ENCODE measurements around the gene PTGES2.

The PTGES2 gene

DNA sequence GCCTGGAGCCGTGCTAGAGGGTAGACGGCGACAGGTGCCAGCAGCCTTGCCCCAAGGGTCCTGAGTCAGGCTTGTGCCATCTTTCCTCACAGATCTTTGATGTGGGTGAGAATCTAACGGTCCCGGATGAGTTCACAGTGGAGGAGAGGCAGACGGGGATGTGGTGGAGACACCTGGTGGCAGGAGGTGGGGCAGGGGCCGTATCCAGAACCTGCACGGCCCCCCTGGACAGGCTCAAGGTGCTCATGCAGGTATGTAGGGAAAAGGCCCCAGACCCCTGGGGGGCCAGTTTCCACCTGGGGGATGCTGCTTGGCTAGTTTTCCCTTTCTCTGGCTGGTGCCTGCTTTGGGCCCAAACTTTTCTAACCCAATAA is 24.0 kb downstream of the PTGES2 start:
- no peak for DNase-seq (ENCODE audit: low read depth in 2 of 2)

GRCh38 chr9:128102861-128103588 is 24.5 kb downstream of the PTGES2 start:
- no peak for DNase-seq (ENCODE audit: low read depth in 2 of 2)

- DNase-seq (ENCODE audit: low read depth in 2 of 2): no peak
Measured at GRCh38 chr9:128102196-128102595, 25.3 kb downstream of the PTGES2 start.

DNA sequence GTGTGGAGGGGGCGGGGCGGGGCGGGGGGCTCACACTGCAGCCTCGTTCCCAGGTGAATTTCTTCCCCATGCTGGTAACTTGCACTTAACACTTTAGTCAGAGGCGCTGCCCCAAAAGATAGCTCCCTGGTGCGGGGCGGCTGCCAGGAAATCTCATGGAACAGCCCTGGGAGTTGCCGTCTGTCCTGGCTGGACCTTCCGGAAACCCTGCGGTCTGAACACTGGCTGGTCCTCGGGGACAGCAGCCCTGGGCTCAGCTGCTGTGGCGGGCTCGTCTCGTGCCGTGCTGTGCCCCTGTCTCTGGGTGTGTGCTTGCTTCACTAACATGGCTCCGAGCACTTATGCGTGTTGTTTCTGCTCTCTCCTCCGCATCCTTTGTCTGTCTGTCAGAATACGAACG is 25.8 kb downstream of the PTGES2 start:
- no peak for DNase-seq (ENCODE audit: low read depth in 2 of 2)

DNA sequence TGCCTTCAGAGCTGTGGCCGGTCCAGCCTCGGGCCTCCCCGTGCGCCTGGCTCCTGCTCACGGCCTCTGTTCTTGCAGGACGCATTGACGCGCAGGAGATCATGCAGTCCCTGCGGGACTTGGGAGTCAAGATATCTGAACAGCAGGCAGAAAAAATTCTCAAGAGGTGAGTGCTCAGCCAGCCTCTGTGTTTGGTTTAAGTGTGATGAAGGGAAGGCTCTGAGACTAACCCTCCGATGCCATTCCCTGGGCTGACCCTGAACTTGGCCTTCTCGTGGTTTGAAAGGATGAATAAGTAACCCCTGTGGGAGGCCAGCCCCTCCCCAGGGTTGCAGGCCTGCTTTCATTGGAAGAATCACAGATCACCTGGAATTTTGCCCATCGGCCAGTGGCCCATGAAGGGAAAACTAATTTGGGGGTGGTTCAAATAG is 26.3 kb downstream of the PTGES2 start:
- no peak for DNase-seq (ENCODE audit: low read depth in 2 of 2)

- DNase-seq (ENCODE audit: low read depth in 2 of 2): no peak
Measured at GRCh38 chr9:128100581-128100980, 26.9 kb downstream of the PTGES2 start.

DNA sequence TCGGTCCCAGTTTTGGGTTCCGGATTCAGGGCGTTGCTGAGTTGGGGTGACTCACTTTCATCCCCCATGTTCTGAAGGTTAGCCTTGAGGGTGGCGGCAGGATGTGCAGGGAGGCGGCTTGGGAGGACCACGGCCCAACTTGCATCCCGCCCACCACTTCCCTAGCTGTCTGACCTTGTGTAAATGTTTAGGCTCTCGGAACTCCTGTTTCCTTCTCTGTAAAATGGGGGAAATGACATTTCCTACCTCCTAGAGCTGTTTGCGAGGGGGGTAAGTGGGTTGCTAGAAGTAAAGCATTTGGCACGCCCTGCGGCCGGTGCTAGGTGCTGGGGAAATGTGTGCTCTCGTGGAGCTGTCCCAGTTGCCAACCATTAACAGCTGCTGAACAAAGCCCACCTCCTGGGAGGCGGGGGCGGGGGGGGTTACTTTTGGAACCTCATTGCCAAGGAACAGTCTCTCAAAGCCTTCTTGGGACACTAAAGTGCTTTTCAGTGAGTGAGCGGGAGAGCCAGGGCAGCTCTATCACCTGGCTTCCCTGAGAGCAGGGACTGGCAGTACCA is 27.5 kb downstream of the PTGES2 start:
- no peak for DNase-seq (ENCODE audit: low read depth in 2 of 2)

DNA sequence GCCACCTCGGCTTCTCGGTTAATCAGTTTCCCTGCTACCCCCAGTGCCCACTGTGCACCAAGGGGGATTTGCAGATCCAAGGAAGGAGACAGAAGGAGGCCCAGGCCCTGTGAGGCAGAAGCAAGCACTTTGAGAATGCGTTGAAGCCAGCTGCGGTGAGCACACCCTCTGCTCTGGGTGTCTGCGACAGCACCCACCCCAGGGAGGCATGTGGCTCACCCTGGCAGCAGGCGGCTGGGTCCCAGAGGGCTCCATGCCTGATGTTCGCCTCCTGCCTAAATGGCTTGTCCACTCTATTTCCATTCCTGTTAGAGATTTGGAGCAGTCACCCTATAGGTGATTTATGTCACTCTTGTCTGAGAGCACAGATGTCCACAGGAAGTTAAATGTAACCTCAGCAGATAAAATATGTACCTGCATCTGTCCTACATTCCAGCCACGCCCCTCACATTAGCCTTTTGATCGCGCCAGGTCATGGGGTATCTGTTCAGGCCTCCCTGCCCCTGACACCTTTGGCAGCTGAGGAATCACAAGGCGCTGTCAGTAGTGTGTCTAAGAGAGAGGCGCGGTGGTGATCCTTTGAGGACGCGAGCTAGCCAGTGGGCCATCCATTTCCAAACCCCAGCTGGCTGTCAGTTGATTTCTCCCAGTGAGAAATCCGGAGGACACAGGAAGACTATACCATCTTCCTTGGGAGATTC is 28.1 kb downstream of the PTGES2 start:
- no peak for DNase-seq (ENCODE audit: low read depth in 2 of 2)

GRCh38 chr9:128098297-128099230 is 29.0 kb downstream of the PTGES2 start:
- DNase-seq (ENCODE audit: low read depth in 2 of 2): peak; percentile 33 to 43

- no peak for DNase-seq (ENCODE audit: low read depth in 2 of 2)
Measured at GRCh38 chr9:128097543-128098296, 29.8 kb downstream of the PTGES2 start.

- no peak for DNase-seq (ENCODE audit: low read depth in 2 of 2)
Measured at GRCh38 chr9:128096616-128097536, 30.7 kb downstream of the PTGES2 start.

- DNase-seq (ENCODE audit: low read depth in 2 of 2): no peak
Measured at GRCh38 chr9:128094950-128095544, 32.5 kb downstream of the PTGES2 start.

GRCh38 chr9:128094166-128094949 is 33.2 kb downstream of the PTGES2 start:
- peak; percentile 21 to 60 for DNase-seq (ENCODE audit: low read depth in 2 of 2)

- no peak for DNase-seq (ENCODE audit: low read depth in 2 of 2)
Measured at GRCh38 chr9:128093011-128093410, 34.5 kb downstream of the PTGES2 start.

DNA sequence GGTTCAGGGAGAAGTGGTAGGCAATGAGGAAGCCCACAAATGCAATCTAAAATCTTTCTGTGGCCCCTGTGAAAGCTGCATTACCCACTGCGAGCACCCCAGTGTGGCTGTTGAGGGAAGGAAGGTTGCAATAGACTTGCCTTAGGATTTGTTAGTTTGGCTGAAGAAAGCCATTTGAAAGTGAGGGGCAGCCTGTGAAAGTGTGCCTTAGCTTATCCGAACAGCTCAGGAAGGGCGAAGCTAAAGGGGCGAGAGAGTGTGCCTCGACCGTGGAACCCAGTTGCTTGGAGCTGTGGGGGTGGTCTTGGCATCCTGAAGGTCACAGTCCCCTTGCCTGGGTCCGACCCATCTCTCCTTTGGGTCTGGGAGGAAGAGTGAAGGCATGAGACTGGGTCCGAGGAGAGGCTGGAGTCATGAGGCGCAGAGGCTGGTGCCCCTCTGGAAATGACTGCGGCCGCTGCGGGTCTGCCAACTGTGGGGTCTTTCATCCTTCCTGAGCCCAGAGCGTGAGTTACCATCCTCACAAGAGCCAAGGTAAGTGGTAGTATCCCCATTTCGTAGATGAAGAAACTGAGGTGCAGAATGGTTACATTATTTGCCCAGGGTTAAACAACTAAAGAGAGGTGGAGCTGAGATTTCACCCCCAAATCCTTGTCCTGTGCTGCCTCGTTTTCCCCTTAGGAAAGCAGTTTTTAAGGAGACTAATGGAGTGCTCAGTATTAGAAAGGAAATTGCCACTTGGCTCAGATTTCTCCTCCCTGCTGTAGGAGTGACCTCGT is 35.1 kb downstream of the PTGES2 start:
- no peak for DNase-seq (ENCODE audit: low read depth in 2 of 2)

- DNase-seq (ENCODE audit: low read depth in 2 of 2): no peak
Measured at GRCh38 chr9:128091571-128091970, 36.0 kb downstream of the PTGES2 start.

- no peak for DNase-seq (ENCODE audit: low read depth in 2 of 2)
Measured at GRCh38 chr9:128091144-128091543, 36.4 kb downstream of the PTGES2 start.

- DNase-seq (ENCODE audit: low read depth in 2 of 2): no peak
Measured at GRCh38 chr9:128089299-128089698, 38.2 kb downstream of the PTGES2 start.
